NCI-H1105 (cell line): Measurements from ENCODE around the gene PKNOX2.

ENCODE experiments used
- DNase-seq: peaks from one replicate; lab custom pipeline; 2025; lab: John Stamatoyannopoulos, UW

PKNOX2 gene

GRCh38 chr11:125235071-125235471 is 70.5 kb downstream of the PKNOX2 start:
- DNase-seq = no peak

- DNase-seq = no peak
Observed at GRCh38 chr11:125236072-125236825, 71.7 kb downstream of the PKNOX2 start.

GRCh38 chr11:125239585-125240560 is 75.3 kb downstream of the PKNOX2 start:
- DNase-seq = no peak

- no peak for DNase-seq
Observed at GRCh38 chr11:125241104-125241503, 76.6 kb downstream of the PKNOX2 start.

- DNase-seq = no peak
Observed at GRCh38 chr11:125242141-125242775, 77.7 kb downstream of the PKNOX2 start.

GRCh38 chr11:125244166-125244565 is 79.6 kb downstream of the PKNOX2 start:
- no peak for DNase-seq

- no peak for DNase-seq
Observed at GRCh38 chr11:125245299-125245698, 80.7 kb downstream of the PKNOX2 start.

GRCh38 chr11:125247431-125247830 is 82.9 kb downstream of the PKNOX2 start:
- no peak for DNase-seq

- DNase-seq = no peak
Observed at GRCh38 chr11:125250318-125251213, 86.0 kb downstream of the PKNOX2 start.

GRCh38 chr11:125251214-125251545 is 86.6 kb downstream of the PKNOX2 start:
- no peak for DNase-seq

- no peak for DNase-seq
Observed at GRCh38 chr11:125251956-125252355, 87.4 kb downstream of the PKNOX2 start.

- no peak for DNase-seq
Observed at GRCh38 chr11:125253289-125253688, 88.7 kb downstream of the PKNOX2 start.

- DNase-seq = no peak
Observed at GRCh38 chr11:125253795-125254525, 89.4 kb downstream of the PKNOX2 start.

GRCh38 chr11:125256541-125257189 is 92.1 kb downstream of the PKNOX2 start:
- no peak for DNase-seq

GRCh38 chr11:125257190-125257579 is 92.6 kb downstream of the PKNOX2 start:
- DNase-seq = no peak

GRCh38 chr11:125257751-125258150 is 93.2 kb downstream of the PKNOX2 start:
- DNase-seq = no peak

GRCh38 chr11:125258291-125259032 is 93.9 kb downstream of the PKNOX2 start:
- no peak for DNase-seq

GRCh38 chr11:125261588-125261987 is 97.0 kb downstream of the PKNOX2 start:
- DNase-seq = no peak

GRCh38 chr11:125262194-125262829 is 97.8 kb downstream of the PKNOX2 start:
- DNase-seq = no peak
